GM12878 (cell line): ENCODE results near the gene KLHL1. TPM values are rescaled to one million over a fixed set of nuclear protein-coding genes. Genes with fewer than 3 reads are reported as not detected.

Experiments
- ATAC-seq: fragments of 200-7000 bp; cut with Tn5 transposase; 3 replicates; pipeline ENCODE4 v1.9.1; 2020; ENCODE audit warnings: mild to moderate bottlenecking, moderate library complexity
- BruUV-seq: library from RNA; stranded (reverse); fragments of 400-500 nt; replicated peaks from 2 replicates; lab custom pipeline; 2021; lab: Mats Ljungman, UMichigan
- CTCF ChIA-PET: fragments of 300-600 bp; sonication (Branson Sonifier 250); formaldehyde crosslinking; extraction: SDS; loops from one replicate; lab custom pipeline; 2021; ENCODE audit warnings: inconsistent platforms; lab: Yijun Ruan, JAX
- POLR2A ChIA-PET: fragments of 350-600 bp; formaldehyde crosslinking; extraction: SDS; loops from one replicate; lab custom pipeline; 2021; ENCODE audit warnings: inconsistent platforms; lab: Charles Lee
- RAD21 ChIA-PET: fragments of 300-600 bp; sonication (Branson Sonifier 250); formaldehyde crosslinking; loops from one replicate; lab custom pipeline; 2023; ENCODE audit warnings: antibody characterized with exemption; ENCODE audit not compliant: unreplicated experiment; lab: Charles Lee
- SMC1A ChIA-PET: fragments of 300-600 bp; sonication (Branson Sonifier 250); formaldehyde crosslinking; loops from one replicate; lab custom pipeline; 2023; ENCODE audit not compliant: unreplicated experiment, uncharacterized antibody; lab: Charles Lee
- DNase-seq: peaks from one replicate; pipeline ENCODE4 v3.0.0-alpha.2; 2011; ENCODE audit warnings: low read depth, low spot score
- FAIRE-seq: peaks from 3 replicates; lab custom pipeline; 2011; peaks lifted over from hg19 to GRCh38; lab: Jason Lieb, UNC
- H2AFZ ChIP-seq: 2 replicates; pipeline ENCODE4 v1.6.0; 2011; ENCODE audit warnings: low read depth, low read length, control low read depth; ENCODE audit not compliant: control insufficient read depth
- H3K27ac ChIP-seq: 2 replicates; pipeline ENCODE4 v1.5.1; 2011; ENCODE audit warnings: control low read depth; ENCODE audit not compliant: control insufficient read depth, insufficient read depth
- H3K27me3 ChIP-seq, 2 experiments: replicated peaks in 1 of 2; 2 replicates each; pipeline versions ENCODE4 v1.6.0 to v1.6.1; 2011; ENCODE audit warnings: low read length in 1 of 2; ENCODE audit not compliant: control insufficient read depth in 2 of 2, insufficient read depth in 2 of 2
- H3K36me3 ChIP-seq, 2 experiments: 2 replicates each; pipeline ENCODE4 v1.5.1; 2011; ENCODE audit warnings: low read length in 1 of 2; ENCODE audit not compliant: control insufficient read depth in 2 of 2, insufficient read depth in 2 of 2
- H3K4me1 ChIP-seq: 2 replicates; pipeline ENCODE4 v1.6.1; 2011; ENCODE audit warnings: mild to moderate bottlenecking, low read length, moderate library complexity, mixed read lengths; ENCODE audit not compliant: control insufficient read depth, insufficient read depth
- H3K4me2 ChIP-seq: 2 replicates; pipeline ENCODE4 v1.6.0; 2011; ENCODE audit warnings: control low read depth; ENCODE audit not compliant: control insufficient read depth, insufficient read depth
- H3K4me3 ChIP-seq: fragments of 200-600 bp; sonication (generic); 2 replicates; pipeline ENCODE4 v1.5.1; 2016
- H3K79me2 ChIP-seq: 2 replicates; pipeline ENCODE4 v1.6.0; 2011; ENCODE audit warnings: low read length; ENCODE audit not compliant: control insufficient read depth, insufficient read depth
- H3K9ac ChIP-seq: 2 replicates; pipeline ENCODE4 v1.8.0; 2011; ENCODE audit warnings: low read length, control low read depth, mixed read lengths; ENCODE audit not compliant: control insufficient read depth, insufficient read depth
- H3K9me3 ChIP-seq: replicated peaks from 3 replicates; pipeline ENCODE4 v1.5.1; 2011; ENCODE audit warnings: mild to moderate bottlenecking, low read length; ENCODE audit not compliant: control insufficient read depth, insufficient read depth
- H4K20me1 ChIP-seq: 2 replicates; pipeline ENCODE4 v1.6.0; 2011; ENCODE audit not compliant: control insufficient read depth, insufficient read depth
- BCLAF1 ChIP-seq: fragments of 450-650 bp; IDR thresholded peaks from 2 replicates; pipeline ENCODE4 v1.6.1; 2017; ENCODE audit warnings: antibody characterized with exemption, mild to moderate bottlenecking, moderate library complexity
- FOS ChIP-seq: IDR thresholded peaks from 3 replicates; pipeline ENCODE4 v1.6.1; 2011; ENCODE audit warnings: borderline replicate concordance; ENCODE audit not compliant: insufficient read length; ENCODE audit errors: extremely low read depth
- RFX5 ChIP-seq: IDR thresholded peaks from 2 replicates; pipeline ENCODE4 v1.6.1; 2011; ENCODE audit warnings: low read depth, low read length, improper control_type of control experiment
- SMAD1 ChIP-seq: fragments of 450-650 bp; IDR thresholded peaks from 2 replicates; pipeline ENCODE4 v1.6.1; 2018; ENCODE audit warnings: mild to moderate bottlenecking, low read depth; ENCODE audit not compliant: partially characterized antibody
- SUPT20H ChIP-seq: IDR thresholded peaks from 2 replicates; pipeline ENCODE4 v1.6.1; 2011; ENCODE audit warnings: low read depth, mild to moderate bottlenecking, low read length, moderate library complexity, borderline replicate concordance; ENCODE audit not compliant: control insufficient read depth
- WGBS: methylation state at CpG from one replicate; pipeline ENCODE4 v1.1.6; 2016; ENCODE audit warnings: low lambda C conversion rate; ENCODE audit not compliant: insufficient replicate concordance, insufficient coverage; ENCODE audit errors: missing lambda C conversion rate; 5-methylcytosine and 5-hydroxymethylcytosine counted together
- in situ Hi-C: fragments of 300-500 bp; cut with MboI; formaldehyde crosslinking; loops from 9 replicates; pipeline ENCODE4 v1.14.3; 2018; ENCODE audit warnings: mixed read lengths
- intact Hi-C: fragments of 100-400 bp; cut with micrococcal nuclease; formaldehyde crosslinking; loops from one replicate; pipeline ENCODE4 v1.14.2; 2022; ENCODE audit not compliant: unreplicated experiment
- polyA plus RNA-seq, 11 experiments: library from polyadenylated mRNA; depleted of rRNA in 4 of 11; unstranded in 6 of 11; stranded (reverse) in 5 of 11; fragments of >200 nt; fragmentation: Nextera tagmentation in 4 of 11; fragmentation: Illumina TruSeq in 1 of 11; extraction: Ambion mirVana in 4 of 11; extraction: Trizol in 1 of 11; gene quantifications; 1 replicate in 1 of 11; 2 replicates in 10 of 11; pipeline versions ENCODE4 v1.2.1 to v1.2.3, GENCODE V29; 2011 to 2016; ENCODE audit warnings: inconsistent platforms in 2 of 11, missing spikeins in 2 of 11, low read depth in 1 of 11
- total RNA-seq, 4 experiments: library from RNA; depleted of rRNA in 3 of 4; stranded (reverse); fragments of >200 nt in 3 of 4; fragmentation: Illumina TruSeq in 1 of 4; extraction: Trizol in 1 of 4; gene quantifications; 2 replicates each; pipeline versions ENCODE4 v1.2.1 to v1.2.3, GENCODE V29; 2013 to 2021

KLHL1 gene
- total and polyA plus RNA-seq, 10 of the 15 experiments (the other 5 are each of a cell fraction or from before 2014, with no cell fraction given), result 0.02 to 0.13 (median 0.05) TPM; not detected in 2

- no peak overlapping the region for H2AFZ ChIP-seq
- SMC1A ChIA-PET, result interaction anchor here (0.6 to 1.3 kb wide), 9 partner anchors 14 to 322 kb away, joined by 3 to 12 read pairs (median 4); no protein-coding TSS in a partner anchor
Observed at GRCh38 chr13:69856331-69856730, 251.9 kb downstream of the KLHL1 start.

More at GRCh38 chr13:69856331-69856730, 251.9 kb downstream of the KLHL1 start:
- 0% methylated on average over 3 of the region's 3 CpGs for whole genome bisulfite sequencing
- Histone ChIP-seq H3K9ac (no peak overlapping the region), H3K9me3 (no peaks in the 10 kb centered on the region), H3K4me1 (no peaks in the 10 kb centered on the region), H3K4me2 (no peak overlapping the region), H3K27ac (no peak overlapping the region), H3K4me3 (no peak overlapping the region), H4K20me1 (no peaks in the 10 kb centered on the region), H3K36me3 (no peaks in the 10 kb centered on the region), H3K79me2 (no peaks in the 10 kb centered on the region), H3K27me3 (no peaks in the 10 kb centered on the region)
- no peak for ATAC-seq
- no peak for FAIRE-seq
- ChIA-PET RAD21 (interaction anchor here (0.6 to 1.5 kb wide), 4 partner anchors 273 to 318 kb away, joined by 3 to 6 read pairs (median 4); no protein-coding TSS in a partner anchor), POLR2A (no interaction called here), CTCF (interaction anchor here (0.6 to 1.7 kb wide), 9 partner anchors 11 to 320 kb away, joined by 3 to 11 read pairs (median 3); no protein-coding TSS in a partner anchor)
- intact Hi-C loops (loop anchor here (2.0 to 5.0 kb wide), 3 partner anchors 278 to 1554 kb away; no protein-coding TSS in a partner anchor), in situ Hi-C loops (loop anchor here (10.0 to 25.0 kb wide), 2 partner anchors 312 to 706 kb away; no protein-coding TSS in a partner anchor)
- no TSS peak for BruUV-seq
- TF ChIP-seq RFX5 (no peak), SMAD1 (no peak), FOS (no peak), BCLAF1 (no peak), SUPT20H (no peak)
- no peak for DNase-seq
